Measurements from ENCODE around the gene PAQR9.

Gene PAQR9

DNA sequence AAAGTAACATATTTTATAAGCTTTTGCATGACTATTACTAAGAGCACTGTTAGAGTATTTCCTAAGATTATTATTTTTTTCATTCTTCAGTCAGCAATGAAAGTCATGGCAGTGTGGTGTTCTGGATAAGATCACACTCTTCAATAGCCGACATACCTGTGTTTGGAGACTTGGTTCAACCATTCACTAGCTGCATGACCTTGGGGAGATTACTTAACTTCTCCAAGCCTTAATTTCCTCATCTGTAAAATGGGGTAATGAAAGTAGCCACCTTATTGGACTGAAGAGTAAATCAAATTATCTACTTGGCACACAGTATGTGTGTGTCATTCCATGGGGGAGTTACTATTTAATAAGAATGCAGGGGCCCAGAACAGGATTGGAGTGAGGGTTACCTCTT lies 50.0 kb downstream of the PAQR9 start:
- DNase-seq (no peak), ATAC-seq (replicated peaks) (no peak)
- Mint-ChIP-seq H3K9me3 (peaks cover 0 to 2% of the 10 kb centered on the region in 2 donors), H3K4me3 (no peak overlapping the region), H3K27me3 (peaks cover 40 to 41% of the 10 kb centered on the region in 2 donors), H3K36me3 (ENCODE audit: insufficient read depth) (no peaks in the 10 kb centered on the region), H3K27ac (no peak overlapping the region), H3K4me1 (ENCODE audit: low read depth in 2 of 2) (peaks cover 2 to 3% of the 10 kb centered on the region in 2 donors)

DNA sequence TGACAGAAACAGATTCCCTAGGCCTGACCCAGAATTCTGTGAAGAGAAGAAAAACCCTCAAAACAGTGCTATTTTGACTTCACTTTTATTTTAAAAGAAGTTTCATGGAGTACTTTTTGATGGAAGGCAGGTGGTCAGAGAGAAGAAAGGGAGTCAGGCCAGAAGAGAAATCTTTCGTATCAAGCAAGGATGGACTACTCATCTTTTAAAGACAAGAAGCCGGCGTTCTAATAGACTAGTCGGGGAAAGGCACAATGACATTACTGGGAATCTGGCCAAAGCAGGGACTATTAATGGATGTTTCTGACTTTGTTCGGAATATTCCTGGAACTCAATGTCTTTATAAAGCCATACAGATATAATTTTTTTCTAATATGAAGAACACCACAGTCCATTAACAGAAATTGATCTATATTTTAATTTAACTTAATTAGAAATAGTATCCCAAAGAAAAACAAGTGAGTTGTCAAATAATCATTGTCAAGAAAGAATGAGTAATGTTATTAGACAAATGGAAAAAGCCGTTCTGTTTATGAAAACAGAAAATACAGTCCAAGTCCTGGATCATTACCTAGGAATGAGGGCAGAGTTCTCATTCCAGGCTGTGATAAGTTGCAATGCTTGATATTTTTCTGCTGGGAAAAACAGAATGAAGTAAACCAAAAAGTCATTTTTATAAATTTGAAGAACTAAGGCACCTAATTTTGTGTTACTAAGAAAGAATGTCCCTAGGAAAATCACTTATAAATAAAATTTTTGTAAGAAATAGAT lies 50.9 kb downstream of the PAQR9 start:
- DNase-seq (no peak), ATAC-seq (replicated peaks) (no peak)
- H3K27me3 Mint-ChIP-seq, result peaks cover 46 to 48% of the 10 kb centered on the region in 2 donors
- no peak overlapping the region for H3K27ac Mint-ChIP-seq
- H3K36me3 Mint-ChIP-seq (ENCODE audit: insufficient read depth), result no peaks in the 10 kb centered on the region
- no peak overlapping the region for H3K4me3 Mint-ChIP-seq
- peaks cover 2 to 3% of the 10 kb centered on the region in 2 donors for H3K4me1 Mint-ChIP-seq (ENCODE audit: low read depth in 2 of 2)
- peaks cover 0 to 2% of the 10 kb centered on the region in 2 donors for H3K9me3 Mint-ChIP-seq
